ENCODE data around the gene LSAMP. TPM values are rescaled to one million over a fixed set of nuclear protein-coding genes. Genes with fewer than 3 reads are reported as not detected.
"Not testable (repeated sequence)": the region's sequence is repeated elsewhere in the genome, so short reads cannot be mapped to it uniquely, and the experiment has no call there.

The LSAMP gene
- total RNA-seq, 1 donor from 2014 or later, result 0.48 TPM

- no peak for DNase-seq (ENCODE audit: low spot score)
- intact Hi-C loops (cut with DNase I), result no loop called here
Measured at GRCh38 chr3:115804713-115805119, 640.6 kb downstream of the LSAMP start.

DNA sequence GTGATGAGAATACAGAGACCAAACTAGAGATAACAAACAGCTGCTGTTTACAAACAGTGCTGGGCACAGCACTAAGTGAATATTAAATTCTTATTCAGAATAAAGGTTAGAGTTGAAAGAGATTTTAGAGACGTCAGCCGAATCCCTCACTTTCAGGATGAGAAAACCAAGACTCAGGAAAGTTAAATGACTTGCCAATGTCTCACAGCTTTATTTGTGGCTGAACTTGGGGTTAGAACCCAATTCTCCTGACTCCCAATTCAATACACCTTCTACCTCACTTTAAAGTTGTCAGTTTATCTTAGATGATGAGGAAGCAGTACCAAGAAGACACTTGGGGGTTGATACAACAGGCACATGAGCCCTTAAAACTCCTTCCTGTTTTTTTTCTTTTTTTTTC lies 641.1 kb downstream of the LSAMP start:
- intact Hi-C loops (cut with DNase I), result no loop called here

GRCh38 chr3:115803661-115804060 lies 641.6 kb downstream of the LSAMP start:
- intact Hi-C loops (cut with DNase I), result no loop called here
- no peak for DNase-seq (ENCODE audit: low spot score)

More for the DNA sequence above, 641.1 kb downstream of the LSAMP start:
- no peak for DNase-seq (ENCODE audit: low spot score)

- DNase-seq (ENCODE audit: low spot score), result no peak
- intact Hi-C loops (cut with DNase I), result no loop called here
Measured at GRCh38 chr3:115800489-115801075, 644.7 kb downstream of the LSAMP start.

DNA sequence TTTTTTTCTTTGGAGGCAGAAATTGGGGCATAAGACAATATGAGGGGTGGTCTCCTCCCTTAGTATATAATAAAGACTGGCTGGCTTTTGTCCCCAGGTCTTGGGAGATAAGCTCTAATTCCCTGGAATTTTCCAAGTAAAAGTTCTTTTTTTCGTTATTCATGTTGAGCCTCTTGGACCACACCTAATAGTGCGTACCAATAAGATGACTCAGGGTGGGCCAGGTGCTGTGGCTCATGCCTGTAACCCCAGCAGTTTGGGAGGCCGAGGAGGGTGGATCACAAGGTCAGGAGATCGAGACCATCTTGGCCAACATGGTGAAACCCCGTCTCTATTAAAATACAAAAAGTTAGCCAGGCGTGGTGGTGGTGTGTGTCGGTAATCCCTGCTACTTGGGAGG lies 645.2 kb downstream of the LSAMP start:
- DNase-seq (ENCODE audit: low spot score); intact Hi-C loops (cut with DNase I): not testable (repeated sequence)

DNA sequence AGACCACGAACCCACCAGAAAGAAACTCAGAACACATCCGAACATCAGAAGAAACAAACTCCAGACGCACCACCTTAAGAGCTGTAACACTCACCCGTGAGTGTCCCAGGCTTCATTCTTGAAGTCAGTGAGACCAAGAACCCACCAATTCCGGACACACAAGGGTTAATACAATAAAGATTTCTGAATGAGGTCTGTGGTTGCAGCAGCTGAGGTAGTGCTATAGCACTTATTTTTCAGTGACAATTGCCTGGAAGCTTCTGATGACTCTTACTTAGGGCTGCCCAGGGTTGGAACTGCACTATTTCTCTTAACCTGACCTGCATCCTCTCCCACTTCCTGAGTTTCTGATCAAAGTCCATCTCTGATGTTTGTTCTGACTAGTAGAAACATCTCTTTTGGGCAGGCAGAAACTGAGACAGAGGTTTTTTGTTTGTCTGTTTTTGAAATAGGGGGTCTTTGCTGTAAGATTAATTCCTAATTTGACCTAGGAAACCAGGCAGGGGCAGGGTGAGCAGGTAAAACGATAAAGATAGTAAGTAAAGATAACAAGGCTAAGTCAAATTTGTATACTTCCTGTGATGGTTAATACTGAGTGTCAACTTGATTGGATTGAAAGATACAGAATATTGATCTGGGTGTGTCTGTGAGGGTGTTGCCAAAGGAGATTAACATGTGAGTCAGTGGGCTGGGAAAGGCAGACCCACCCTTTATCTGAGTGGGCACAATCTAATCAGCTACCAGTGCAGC lies 652.9 kb downstream of the LSAMP start:
- DNase-seq (ENCODE audit: low spot score), result no peak
- intact Hi-C loops (cut with DNase I), result no loop called here

GRCh38 chr3:115791271-115792153 lies 653.8 kb downstream of the LSAMP start:
- DNase-seq (ENCODE audit: low spot score); intact Hi-C loops (cut with DNase I): not testable (repeated sequence)

DNA sequence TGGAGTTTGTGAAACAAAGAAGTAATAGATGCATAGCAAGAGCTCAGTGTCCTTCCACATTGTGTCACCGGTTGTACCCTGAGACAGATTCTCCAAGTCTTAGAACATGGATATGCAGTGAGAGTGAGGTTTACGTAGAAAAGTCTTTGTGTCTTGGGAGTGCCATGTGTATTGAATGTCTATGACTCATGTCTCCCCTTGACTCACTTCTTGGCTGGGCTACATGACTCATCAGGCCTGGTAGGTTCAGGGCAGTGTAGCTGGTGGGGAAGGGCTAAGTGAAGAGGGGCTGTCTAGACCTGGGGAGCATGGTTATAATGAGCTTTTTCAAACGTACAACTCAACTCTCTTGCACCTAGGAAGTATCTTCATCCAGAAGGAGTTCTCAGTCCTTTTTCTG lies 654.5 kb downstream of the LSAMP start:
- DNase-seq (ENCODE audit: low spot score), result no peak
- intact Hi-C loops (cut with DNase I), result no loop called here

- no peak for DNase-seq (ENCODE audit: low spot score)
- intact Hi-C loops (cut with DNase I), result loop anchor here (10.0 kb wide), 1 partner anchor 215 kb away; no protein-coding TSS in a partner anchor
Measured at GRCh38 chr3:115789481-115789880, 655.8 kb downstream of the LSAMP start.

DNA sequence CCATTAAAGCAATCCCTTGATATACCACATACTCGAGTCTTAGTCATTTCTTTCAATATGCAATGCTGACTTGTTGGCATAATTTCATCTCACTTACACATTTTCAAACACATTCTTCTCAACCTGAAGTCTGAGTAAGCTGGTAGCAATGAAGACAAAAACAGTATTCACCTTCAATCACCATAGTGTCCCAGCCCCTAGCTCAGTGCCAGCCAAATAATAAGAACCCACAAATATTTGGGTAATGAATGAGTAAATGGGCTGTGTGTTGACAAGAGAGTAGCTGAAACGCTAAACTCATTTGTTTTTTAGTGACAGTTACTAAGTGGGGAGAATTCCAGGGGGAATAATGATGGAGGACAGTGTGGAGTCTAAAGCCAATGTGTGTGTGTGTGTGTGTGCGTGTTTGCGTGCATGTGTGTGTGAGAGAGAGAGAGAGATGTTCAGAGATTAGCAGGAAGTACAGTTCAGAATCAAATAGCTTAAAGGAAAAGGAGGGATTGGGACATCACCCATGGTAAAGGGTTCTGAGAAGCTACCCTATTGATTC lies 656.3 kb downstream of the LSAMP start:
- DNase-seq (ENCODE audit: low spot score), result no peak
- intact Hi-C loops (cut with DNase I), result loop anchor here (10.0 kb wide), 1 partner anchor 214 kb away; no protein-coding TSS in a partner anchor

GRCh38 chr3:115787818-115788217 lies 657.5 kb downstream of the LSAMP start:
- intact Hi-C loops (cut with DNase I), result loop anchor here (10.0 kb wide), 1 partner anchor 213 kb away; no protein-coding TSS in a partner anchor
- no peak for DNase-seq (ENCODE audit: low spot score)

GRCh38 chr3:115785782-115786181 lies 659.5 kb downstream of the LSAMP start:
- no peak for DNase-seq (ENCODE audit: low spot score)
- intact Hi-C loops (cut with DNase I), result loop anchor here (10.0 kb wide), 1 partner anchor 211 kb away; no protein-coding TSS in a partner anchor

GRCh38 chr3:115784739-115785536 lies 660.3 kb downstream of the LSAMP start:
- intact Hi-C loops (cut with DNase I), result loop anchor here (1.0 to 10.0 kb wide), 4 partner anchors 92 to 568 kb away; no protein-coding TSS in a partner anchor
- no peak for DNase-seq (ENCODE audit: low spot score)

GRCh38 chr3:115783938-115784738 lies 661.1 kb downstream of the LSAMP start:
- intact Hi-C loops (cut with DNase I), result loop anchor here (1.0 to 10.0 kb wide), 4 partner anchors 91 to 567 kb away; no protein-coding TSS in a partner anchor
- DNase-seq (ENCODE audit: low spot score), result peak; percentile 95

DNA sequence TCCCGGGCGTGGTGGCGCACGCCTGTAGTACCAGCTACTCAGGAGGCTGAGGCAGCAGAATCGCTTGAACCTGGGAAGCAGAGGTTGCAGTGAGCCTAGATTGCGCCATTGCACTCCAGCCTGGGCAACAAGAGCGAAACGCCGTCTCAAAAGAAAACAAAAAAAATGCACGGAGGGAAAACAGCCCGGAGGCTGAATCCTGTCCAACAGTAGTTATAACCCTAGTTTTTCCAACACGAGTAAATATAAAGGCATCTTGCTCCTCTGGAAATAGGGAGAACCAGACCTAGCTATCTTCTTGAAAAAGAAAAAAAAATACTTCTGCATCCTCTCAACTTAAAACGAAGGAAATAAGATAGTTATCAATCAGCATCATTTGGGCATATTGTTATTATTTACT lies 661.9 kb downstream of the LSAMP start:
- intact Hi-C loops (cut with DNase I), result loop anchor here (5.0 to 10.0 kb wide), 3 partner anchors 126 to 566 kb away; no protein-coding TSS in a partner anchor
- not testable (repeated sequence) for DNase-seq (ENCODE audit: low spot score)

- DNase-seq (ENCODE audit: low spot score), result no peak
- intact Hi-C loops (cut with DNase I), result no loop called here
Measured at GRCh38 chr3:115779011-115779410, 666.3 kb downstream of the LSAMP start.

DNA sequence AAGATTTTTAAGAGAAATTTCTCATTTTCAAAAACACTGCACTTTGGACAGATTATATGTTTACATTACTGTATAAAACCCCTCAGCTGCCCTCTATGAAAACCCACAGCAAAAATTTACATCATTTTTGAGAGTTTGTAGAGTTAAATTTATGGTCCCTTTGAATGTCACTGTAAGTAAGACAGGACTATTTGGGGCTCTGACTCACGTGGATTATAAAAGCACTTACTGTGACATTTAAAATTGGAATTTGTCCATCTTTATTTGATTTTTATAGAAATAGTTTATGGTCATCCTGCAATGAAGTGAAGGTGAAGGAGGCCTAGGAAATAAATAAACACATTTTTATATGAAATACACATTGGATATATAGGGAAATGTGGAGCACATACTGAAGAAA lies 672.3 kb downstream of the LSAMP start:
- intact Hi-C loops (cut with DNase I), result no loop called here
- no peak for DNase-seq (ENCODE audit: low spot score)

- intact Hi-C loops (cut with DNase I), result no loop called here
- no peak for DNase-seq (ENCODE audit: low spot score)
Measured at GRCh38 chr3:115768661-115769060, 676.6 kb downstream of the LSAMP start.

Measured in cardiac septum (tissue), 1 donor.